ENCODE results near the gene CLVS2. TPM values are rescaled to one million over a fixed set of nuclear protein-coding genes. Genes with fewer than 3 reads are reported as not detected.

CLVS2 gene
- total and polyA plus RNA-seq, 2 experiments from 2014 or later = 0.03 TPM; not detected in 1

DNA sequence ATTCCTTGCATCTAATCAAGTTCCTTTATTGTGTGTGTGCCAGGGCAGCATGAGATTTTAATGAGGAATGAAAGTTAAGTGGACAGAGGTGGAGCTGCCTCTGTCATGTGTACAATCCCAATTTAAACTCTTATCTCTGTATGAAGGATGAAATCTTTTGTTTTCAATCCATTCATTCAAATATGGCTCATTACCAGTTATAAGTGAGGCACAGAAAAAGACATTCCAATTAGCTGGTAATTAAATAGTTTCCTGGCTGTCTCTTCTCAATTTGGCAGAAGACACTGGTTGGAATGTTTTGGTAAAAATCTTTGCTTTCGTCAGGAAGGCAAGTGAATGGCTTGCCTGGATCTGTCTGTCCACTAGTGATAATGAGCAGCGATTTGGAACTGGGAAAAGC lies 46.4 kb downstream of the CLVS2 start:
- no peaks in the 10 kb centered on the region for H3K9me3 ChIP-seq (ENCODE audit: low read depth)
- H3K4me3 ChIP-seq = no peak overlapping the region
- H3K27ac ChIP-seq = no peak overlapping the region
- peaks cover under 1% of the 10 kb centered on the region for H3K4me1 ChIP-seq (ENCODE audit: low read depth)
- no peaks in the 10 kb centered on the region for H3K36me3 ChIP-seq
- DNase-seq (ENCODE audit: low read depth in 1 of 2, low spot score in 1 of 2) = no peak
- TF ChIP-seq, protein P1, sequence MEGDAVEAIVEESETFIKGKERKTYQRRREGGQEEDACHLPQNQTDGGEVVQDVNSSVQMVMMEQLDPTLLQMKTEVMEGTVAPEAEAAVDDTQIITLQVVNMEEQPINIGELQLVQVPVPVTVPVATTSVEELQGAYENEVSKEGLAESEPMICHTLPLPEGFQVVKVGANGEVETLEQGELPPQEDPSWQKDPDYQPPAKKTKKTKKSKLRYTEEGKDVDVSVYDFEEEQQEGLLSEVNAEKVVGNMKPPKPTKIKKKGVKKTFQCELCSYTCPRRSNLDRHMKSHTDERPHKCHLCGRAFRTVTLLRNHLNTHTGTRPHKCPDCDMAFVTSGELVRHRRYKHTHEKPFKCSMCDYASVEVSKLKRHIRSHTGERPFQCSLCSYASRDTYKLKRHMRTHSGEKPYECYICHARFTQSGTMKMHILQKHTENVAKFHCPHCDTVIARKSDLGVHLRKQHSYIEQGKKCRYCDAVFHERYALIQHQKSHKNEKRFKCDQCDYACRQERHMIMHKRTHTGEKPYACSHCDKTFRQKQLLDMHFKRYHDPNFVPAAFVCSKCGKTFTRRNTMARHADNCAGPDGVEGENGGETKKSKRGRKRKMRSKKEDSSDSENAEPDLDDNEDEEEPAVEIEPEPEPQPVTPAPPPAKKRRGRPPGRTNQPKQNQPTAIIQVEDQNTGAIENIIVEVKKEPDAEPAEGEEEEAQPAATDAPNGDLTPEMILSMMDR (IDR thresholded peaks at IDR 0.05; ENCODE audit: low read depth, low read length) = no peak
- no peaks in the 10 kb centered on the region for H3K27me3 ChIP-seq

DNA sequence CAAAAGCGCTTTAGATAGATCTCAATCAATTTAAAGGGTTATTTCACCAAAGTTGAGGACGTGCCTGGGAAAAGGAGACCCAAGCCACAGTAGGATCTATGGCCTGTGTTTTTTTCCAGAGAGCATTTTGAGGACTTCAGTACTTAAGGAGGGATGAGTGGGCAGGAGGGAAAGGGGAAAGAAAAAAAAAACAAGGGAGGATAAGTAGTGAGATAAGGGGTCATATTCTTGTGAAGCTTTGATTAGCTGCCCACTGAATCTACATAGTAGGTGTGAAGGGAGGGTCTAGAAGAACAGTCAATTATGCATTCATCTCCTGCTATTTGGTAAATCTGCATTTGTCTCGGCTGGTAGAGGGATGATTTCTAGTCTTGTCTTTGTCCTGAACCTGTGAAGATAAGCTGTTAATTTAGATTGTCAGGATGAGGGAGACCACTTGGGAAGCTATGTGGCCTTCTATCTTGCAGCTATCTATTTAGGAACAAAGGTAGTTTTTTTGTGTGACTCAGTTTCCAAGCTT lies 48.4 kb downstream of the CLVS2 start:
- TF ChIP-seq, protein P1 (IDR thresholded peaks at IDR 0.05; ENCODE audit: low read depth, low read length) = no peak
- Histone ChIP-seq H3K27me3 (no peaks in the 10 kb centered on the region), H3K27ac (no peak overlapping the region), H3K36me3 (no peaks in the 10 kb centered on the region), H3K4me3 (no peak overlapping the region), H3K4me1 (ENCODE audit: low read depth) (peaks cover 7% of the 10 kb centered on the region), H3K9me3 (ENCODE audit: low read depth) (no peaks in the 10 kb centered on the region)
- DNase-seq (ENCODE audit: low read depth in 1 of 2, low spot score in 1 of 2) = no peak

DNA sequence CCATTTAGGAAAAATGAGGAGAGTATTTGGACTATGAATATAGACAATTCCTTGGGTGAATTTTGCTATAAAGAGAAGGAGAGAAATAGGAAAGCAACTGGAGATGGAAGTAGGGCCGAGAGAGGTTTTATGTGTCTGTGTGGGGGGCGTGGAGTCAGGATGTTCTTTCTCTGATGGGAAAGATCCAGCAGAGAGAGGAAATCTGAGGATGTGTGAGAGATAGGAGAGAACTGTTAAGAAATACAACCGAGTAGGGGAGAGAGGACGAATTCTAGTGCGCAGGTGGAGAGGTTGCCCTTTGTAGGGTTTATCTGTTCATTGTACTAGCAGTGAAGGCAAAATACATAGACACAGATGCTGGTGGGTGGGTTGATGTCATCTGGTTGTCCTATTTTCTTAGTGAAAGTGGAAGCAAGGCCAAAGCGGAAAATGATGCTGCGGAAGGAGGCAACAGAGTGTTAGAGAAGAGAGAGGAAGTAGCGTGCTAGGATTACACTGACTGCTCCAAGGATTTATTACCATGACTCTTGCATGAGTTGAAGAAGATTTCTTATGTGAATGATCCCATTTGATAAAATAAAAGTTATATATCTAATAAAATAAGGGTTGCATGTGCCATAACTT lies 57.7 kb downstream of the CLVS2 start:
- TF ChIP-seq, protein P1 (IDR thresholded peaks at IDR 0.05; ENCODE audit: low read depth, low read length) = no peak
- Histone ChIP-seq H3K36me3 (no peaks in the 10 kb centered on the region), H3K27me3 (no peaks in the 10 kb centered on the region), H3K4me1 (ENCODE audit: low read depth) (no peaks in the 10 kb centered on the region), H3K27ac (no peak overlapping the region), H3K9me3 (ENCODE audit: low read depth) (no peaks in the 10 kb centered on the region), H3K4me3 (no peak overlapping the region)
- DNase-seq (ENCODE audit: low read depth in 1 of 2, low spot score in 1 of 2) = no peak

DNA sequence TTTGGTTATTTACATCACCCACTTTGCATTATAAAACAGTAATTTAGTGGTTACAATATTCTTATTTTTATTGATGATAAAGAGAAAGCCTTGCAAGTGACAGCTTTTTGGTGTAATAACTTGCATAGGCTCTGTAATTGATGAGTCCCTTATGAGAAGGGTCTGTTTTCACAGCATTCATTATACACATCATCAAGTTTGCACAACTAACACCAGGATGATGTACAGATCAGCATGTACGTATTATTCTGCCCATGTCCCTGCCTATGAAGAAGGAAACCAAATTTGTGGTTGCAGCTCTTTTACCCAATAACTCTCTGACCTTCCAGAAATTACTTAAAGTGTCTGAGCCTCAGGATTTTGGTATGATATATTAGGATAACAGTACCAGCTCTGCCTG lies 59.2 kb downstream of the CLVS2 start:
- Histone ChIP-seq H3K9me3 (ENCODE audit: low read depth) (no peaks in the 10 kb centered on the region), H3K27me3 (no peaks in the 10 kb centered on the region), H3K27ac (no peak overlapping the region), H3K4me3 (no peak overlapping the region), H3K4me1 (ENCODE audit: low read depth) (no peaks in the 10 kb centered on the region), H3K36me3 (no peaks in the 10 kb centered on the region)
- TF ChIP-seq, protein P1 (IDR thresholded peaks at IDR 0.05; ENCODE audit: low read depth, low read length) = no peak
- no peak for DNase-seq (ENCODE audit: low read depth in 1 of 2, low spot score in 1 of 2)

DNA sequence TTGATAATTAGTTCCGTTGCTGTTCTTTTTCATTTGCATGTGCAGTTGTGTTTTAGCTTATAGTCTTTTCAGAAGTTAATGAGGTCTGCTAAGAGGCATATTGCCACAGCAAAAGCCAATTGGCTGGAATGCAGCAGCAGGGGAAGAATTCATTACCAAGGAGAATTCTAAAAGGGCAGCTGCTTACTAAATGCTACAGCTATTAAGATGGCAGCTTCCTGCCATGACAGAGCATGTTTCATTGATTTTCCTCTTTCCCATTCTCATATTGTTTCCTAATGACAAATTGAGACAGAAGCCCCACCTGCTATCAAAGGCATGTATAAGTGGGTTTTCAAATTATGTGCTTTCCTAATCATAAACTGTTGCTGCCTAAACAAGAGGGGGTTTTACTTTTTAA lies 66.6 kb downstream of the CLVS2 start:
- no peaks in the 10 kb centered on the region for H3K27me3 ChIP-seq
- DNase-seq (ENCODE audit: low read depth in 1 of 2, low spot score in 1 of 2) = no peak
- no peaks in the 10 kb centered on the region for H3K4me1 ChIP-seq (ENCODE audit: low read depth)
- H3K4me3 ChIP-seq = no peak overlapping the region
- TF ChIP-seq, protein P1 (IDR thresholded peaks at IDR 0.05; ENCODE audit: low read depth, low read length) = no peak
- no peaks in the 10 kb centered on the region for H3K9me3 ChIP-seq (ENCODE audit: low read depth)
- no peaks in the 10 kb centered on the region for H3K36me3 ChIP-seq
- H3K27ac ChIP-seq = no peak overlapping the region

Data from cardiac muscle cell (in vitro differentiated cells and primary cell).